IPS DF 6.9 (cell line): Measurements from ENCODE around the gene HOXA1.

Experiments used
- DNase-seq: peaks from one replicate; pipeline ENCODE4 v3.0.0-alpha.2; 2013; ENCODE audit warnings: low read depth, low spot score
- H3K27ac ChIP-seq: one replicate; pipeline ENCODE4 v1.5.1; 2013; ENCODE audit warnings: low read length, control low read depth
- H3K27me3 ChIP-seq: 2 replicates; pipeline ENCODE4 v1.6.1; 2013; ENCODE audit warnings: mild to moderate bottlenecking, low read length; ENCODE audit not compliant: control insufficient read depth, insufficient read depth
- H3K36me3 ChIP-seq: 2 replicates; pipeline ENCODE4 v1.6.1; 2013; ENCODE audit warnings: low read length; ENCODE audit not compliant: control insufficient read depth, insufficient read depth
- H3K4me1 ChIP-seq: 2 replicates; pipeline ENCODE4 v1.6.1; 2013; ENCODE audit warnings: low read length; ENCODE audit not compliant: control insufficient read depth, insufficient read depth
- H3K4me3 ChIP-seq: 2 replicates; pipeline ENCODE4 v1.5.1; 2013; ENCODE audit warnings: mild to moderate bottlenecking, low read length
- H3K9me3 ChIP-seq: 2 replicates; pipeline ENCODE4 v1.6.1; 2013; ENCODE audit warnings: low read length, inconsistent platforms; ENCODE audit not compliant: control insufficient read depth, insufficient read depth
- WGBS: extraction: QIAGEN DNeasy Blood & Tissue Kit; methylation state at CpG from one replicate; pipeline ENCODE4 v1.1.7; 2013; ENCODE audit warnings: mixed read lengths, missing lambda C conversion rate; ENCODE audit not compliant: insufficient read length, insufficient coverage; 5-methylcytosine and 5-hydroxymethylcytosine counted together

HOXA1 gene

DNA sequence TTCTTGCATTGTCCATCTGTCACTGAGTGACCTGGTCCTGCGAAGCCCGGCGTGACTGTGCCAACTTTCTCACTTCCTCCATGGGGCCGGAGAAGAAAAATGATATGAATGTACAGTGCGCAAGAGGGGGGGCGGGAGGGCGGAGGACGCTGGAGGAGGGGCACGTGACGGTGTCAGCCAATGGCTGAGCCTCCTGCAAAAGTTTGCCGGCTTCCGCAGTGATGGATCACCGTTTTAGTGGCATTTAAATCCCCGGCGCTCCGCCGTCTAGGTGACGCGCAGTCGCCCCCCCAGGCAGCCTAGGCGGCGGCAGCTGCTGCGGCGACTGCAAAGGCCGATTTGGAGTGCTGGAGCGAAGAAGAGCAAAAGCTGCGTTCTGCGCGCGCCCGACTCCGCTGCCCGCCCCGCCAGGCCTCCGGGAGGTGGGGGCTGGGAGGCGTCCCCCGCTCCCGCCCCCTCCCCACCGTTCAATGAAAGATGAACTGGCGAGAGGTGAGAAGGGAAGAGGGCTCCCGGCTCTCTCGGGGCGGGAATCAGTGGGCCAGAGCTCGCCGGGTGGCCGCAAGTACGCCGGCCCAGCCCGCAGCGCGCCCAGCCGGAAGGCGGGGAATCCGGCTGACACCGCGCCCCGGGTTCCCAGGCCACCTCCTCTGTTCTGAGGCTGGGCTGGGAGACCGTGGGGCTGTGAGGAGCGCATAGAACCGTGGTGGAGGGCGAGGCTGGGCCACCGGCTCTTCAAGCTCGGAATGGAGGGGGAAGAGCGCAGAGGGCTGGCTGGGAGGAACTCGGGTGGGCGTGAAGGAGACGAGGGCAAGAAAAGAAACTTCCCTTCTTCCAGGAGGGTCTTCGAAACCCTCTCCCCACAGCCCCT, at the start of gene HOXA1:
Gene HOXA1 (minus strand): TSS at position 104 of the 871 bp plus-strand sequence. CDS start 88 bp downstream, at position 16.
- WGBS: no CpG with 5 or more reads among the region's 68 CpGs
- no peaks in the 10 kb centered on the region for H3K36me3 ChIP-seq
- DNase-seq: no peak
- H3K4me1 ChIP-seq: 0 out of 2 replicates have a peak, but pooled peaks cover 2% of the 10 kb centered on the region
- H3K4me3 ChIP-seq: peak within 1 kb of the TSS; percentile 39; the same call in 1 of the 2 replicates
- H3K27ac ChIP-seq: no peak within 1 kb of the TSS
- H3K9me3 ChIP-seq: no peaks in the 10 kb centered on the region
- peaks cover 82% of the 10 kb centered on the region for H3K27me3 ChIP-seq

DNA sequence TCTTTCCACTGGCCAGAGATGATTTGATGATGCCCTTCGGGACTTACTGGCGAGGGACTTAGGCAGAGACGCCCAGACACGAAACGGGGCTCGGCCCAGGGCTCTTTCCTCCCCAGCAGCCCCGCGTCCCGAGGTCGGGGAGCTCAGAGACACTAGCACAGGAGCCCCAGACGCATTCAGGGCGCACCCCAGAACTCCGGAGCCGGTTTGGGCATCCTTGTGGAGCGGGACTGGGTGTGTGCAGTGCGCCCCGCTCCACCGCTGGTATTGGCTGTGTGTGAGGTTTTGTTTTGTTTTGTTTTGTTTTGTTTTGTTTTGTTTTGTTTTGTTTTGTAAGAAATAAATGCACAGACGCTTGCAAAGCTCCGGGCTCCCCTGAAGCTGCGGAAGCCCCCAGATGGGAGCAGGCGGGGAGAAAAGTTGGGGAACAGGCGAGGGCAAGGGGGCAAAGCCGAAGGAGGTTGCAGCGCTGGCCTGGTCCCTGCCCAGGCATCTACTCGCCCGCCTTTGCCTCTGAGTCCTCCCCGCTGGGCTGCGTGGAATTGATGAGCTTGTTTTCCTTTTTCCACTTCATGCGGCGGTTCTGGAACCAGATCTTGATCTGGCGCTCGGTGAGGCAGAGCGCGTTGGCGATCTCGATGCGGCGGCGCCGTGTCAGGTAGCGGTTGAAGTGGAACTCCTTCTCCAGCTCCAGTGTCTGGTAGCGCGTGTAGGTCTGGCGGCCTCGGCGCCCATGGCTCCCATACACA, 49.5 kb upstream of the HOXA1 start:
- no peaks in the 10 kb centered on the region for H3K36me3 ChIP-seq
- H3K4me3 ChIP-seq: no peak overlapping the region
- WGBS: no CpG with 5 or more reads among the region's 47 CpGs
- H3K27ac ChIP-seq: no peak overlapping the region
- H3K4me1 ChIP-seq: no peaks in the 10 kb centered on the region; the same call in 1 of the 2 replicates
- DNase-seq: no peak
- H3K27me3 ChIP-seq: peaks cover 96% of the 10 kb centered on the region
- H3K9me3 ChIP-seq: no peaks in the 10 kb centered on the region

DNA sequence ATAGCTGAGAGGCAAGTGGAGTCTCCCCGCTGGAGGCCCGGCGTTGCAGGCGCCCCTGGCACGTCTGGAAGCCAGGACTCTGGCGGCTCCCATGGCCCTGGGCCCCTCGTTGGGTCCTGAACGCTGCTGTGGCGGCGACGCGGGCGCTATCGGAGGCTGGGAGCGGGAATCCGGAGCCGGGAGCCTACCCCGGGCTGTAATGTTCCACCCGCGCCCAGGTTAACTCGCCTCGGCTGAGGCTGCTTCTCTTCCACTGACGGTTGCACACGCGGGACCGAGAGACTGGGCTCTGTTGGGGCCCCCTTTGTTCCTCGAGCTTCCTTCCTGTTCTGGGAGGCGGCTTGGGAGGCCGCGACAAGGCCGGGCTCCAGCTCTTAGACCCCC, 49.0 kb upstream of the HOXA1 start:
- Histone ChIP-seq H3K27me3 (peaks cover 96% of the 10 kb centered on the region), H3K9me3 (no peaks in the 10 kb centered on the region), H3K4me3 (no peak overlapping the region), H3K4me1 (no peaks in the 10 kb centered on the region; the same call in 1 of the 2 replicates), H3K36me3 (no peaks in the 10 kb centered on the region), H3K27ac (no peak overlapping the region)
- DNase-seq: no peak
- no CpG with 5 or more reads among the region's 31 CpGs for WGBS

DNA sequence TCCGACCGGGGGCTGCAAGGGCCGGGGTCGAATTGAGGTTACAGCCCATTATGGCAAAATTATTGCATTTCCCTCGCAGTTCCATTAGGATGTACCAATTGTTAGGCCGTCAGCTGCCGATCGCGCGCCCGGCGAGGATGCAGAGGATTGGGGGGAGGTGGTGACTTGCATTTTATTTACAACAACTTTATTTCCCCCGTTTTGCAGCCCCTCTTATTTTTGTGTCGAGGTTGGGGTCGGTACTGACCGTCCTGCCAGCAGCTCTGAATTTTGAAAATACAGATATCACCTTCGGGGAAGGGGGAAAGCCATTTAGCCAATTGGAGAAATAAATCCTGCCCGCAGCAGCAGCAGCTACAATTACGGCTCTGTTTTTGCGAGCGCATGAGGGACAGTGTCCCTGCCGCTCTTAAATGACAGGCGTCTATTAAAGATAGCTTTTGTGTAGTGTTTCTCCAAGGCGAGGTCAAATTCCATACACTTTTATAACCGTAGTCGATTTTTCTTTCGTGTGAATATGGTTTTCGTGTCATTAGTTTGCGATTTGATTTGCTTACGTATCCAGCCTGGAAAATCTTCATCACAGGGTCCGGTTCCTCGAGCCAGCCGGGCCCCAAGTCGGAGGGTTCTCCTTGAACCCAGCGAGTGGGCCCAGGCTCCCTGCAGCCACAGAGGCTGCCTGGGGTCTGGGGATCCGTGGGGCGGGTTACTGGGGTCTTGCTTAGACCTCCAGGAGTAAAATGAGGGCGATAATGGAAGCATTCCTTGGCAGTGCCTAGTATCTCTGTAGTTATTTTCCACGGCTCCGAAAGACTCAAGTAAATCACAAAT, 48.4 kb upstream of the HOXA1 start:
- Histone ChIP-seq H3K9me3 (no peaks in the 10 kb centered on the region), H3K36me3 (no peaks in the 10 kb centered on the region), H3K27me3 (peaks cover 98% of the 10 kb centered on the region), H3K4me3 (no peak overlapping the region), H3K27ac (no peak overlapping the region), H3K4me1 (no peaks in the 10 kb centered on the region; the same call in 1 of the 2 replicates)
- DNase-seq: no peak
- no CpG with 5 or more reads among the region's 40 CpGs for WGBS

DNA sequence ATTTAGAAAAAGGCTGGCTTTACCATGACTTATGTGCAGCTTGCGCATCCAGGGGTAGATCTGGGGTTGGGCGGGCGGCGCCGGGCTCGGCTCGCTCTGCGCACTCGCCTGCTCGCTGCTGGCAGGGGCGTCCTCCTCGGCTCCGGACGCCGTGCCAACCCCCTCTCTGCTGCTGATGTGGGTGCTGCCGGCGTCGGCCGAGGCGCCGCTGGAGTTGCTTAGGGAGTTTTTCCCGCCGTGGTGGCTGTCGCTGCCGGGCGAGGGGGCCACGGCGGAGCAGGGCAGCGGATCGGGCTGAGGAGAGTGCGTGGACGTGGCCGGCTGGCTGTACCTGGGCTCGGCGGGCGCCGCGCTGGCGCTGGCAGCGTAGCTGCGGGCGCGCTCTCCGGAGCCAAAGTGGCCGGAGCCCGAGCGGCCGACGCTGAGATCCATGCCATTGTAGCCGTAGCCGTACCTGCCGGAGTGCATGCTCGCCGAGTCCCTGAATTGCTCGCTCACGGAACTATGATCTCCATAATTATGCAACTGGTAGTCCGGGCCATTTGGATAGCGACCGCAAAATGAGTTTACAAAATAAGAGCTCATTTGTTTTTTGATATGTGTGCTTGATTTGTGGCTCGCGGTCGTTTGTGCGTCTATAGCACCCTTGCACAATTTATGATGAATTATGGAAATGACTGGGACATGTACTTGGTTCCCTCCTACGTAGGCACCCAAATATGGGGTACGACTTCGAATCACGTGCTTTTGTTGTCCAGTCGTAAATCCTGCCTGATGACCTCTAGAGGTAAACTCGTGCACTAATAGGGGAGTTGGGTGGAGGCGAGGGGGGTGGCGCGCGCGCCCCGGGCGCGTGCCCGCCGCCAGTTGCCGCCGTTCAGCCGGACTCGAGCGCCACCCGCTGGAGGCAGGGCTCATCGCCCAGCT, 47.5 kb upstream of the HOXA1 start, which contains the start of gene HOXA5:
Gene HOXA5 (minus strand): TSS at position 659 of the 927 bp plus-strand sequence. CDS start 74 bp downstream, at position 585.
- Histone ChIP-seq H3K9me3 (no peaks in the 10 kb centered on the region), H3K4me1 (no peaks in the 10 kb centered on the region; the same call in 1 of the 2 replicates), H3K36me3 (no peaks in the 10 kb centered on the region), H3K27ac (no peak within 1 kb of the TSS), H3K27me3 (peaks cover 98% of the 10 kb centered on the region), H3K4me3 (peak within 1 kb of the TSS; percentile 14; the same call in 1 of the 2 replicates)
- DNase-seq: peak; percentile 70
- no CpG with 5 or more reads among the region's 86 CpGs for WGBS

DNA sequence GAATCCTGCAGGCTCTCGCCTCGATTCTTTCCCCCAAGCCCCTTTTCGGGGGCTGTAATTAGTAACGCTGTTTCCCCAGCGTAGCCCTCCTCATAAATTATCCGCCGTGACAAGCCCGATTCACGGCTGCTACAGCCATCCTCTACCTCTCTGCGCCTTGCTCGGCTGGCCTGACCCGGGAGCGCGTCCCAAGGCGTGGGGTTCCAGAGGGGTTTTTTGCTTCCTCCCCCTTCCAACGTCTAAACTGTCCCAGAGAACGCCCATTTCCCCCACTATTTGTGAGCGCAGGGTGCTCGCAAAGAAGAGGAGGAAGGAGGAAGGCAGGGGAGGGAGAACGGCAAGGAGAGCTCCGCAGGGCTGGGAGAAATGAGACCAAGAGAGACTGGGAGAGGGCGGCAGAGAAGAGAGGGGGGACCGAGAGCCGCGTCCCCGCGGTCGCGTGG, 46.8 kb upstream of the HOXA1 start:
- no peak overlapping the region for H3K4me3 ChIP-seq
- DNase-seq: no peak
- no peak overlapping the region for H3K27ac ChIP-seq
- no CpG with 5 or more reads among the region's 29 CpGs for WGBS
- H3K9me3 ChIP-seq: no peaks in the 10 kb centered on the region
- H3K27me3 ChIP-seq: peaks cover 98% of the 10 kb centered on the region
- H3K4me1 ChIP-seq: no peaks in the 10 kb centered on the region; the same call in 1 of the 2 replicates
- no peaks in the 10 kb centered on the region for H3K36me3 ChIP-seq

DNA sequence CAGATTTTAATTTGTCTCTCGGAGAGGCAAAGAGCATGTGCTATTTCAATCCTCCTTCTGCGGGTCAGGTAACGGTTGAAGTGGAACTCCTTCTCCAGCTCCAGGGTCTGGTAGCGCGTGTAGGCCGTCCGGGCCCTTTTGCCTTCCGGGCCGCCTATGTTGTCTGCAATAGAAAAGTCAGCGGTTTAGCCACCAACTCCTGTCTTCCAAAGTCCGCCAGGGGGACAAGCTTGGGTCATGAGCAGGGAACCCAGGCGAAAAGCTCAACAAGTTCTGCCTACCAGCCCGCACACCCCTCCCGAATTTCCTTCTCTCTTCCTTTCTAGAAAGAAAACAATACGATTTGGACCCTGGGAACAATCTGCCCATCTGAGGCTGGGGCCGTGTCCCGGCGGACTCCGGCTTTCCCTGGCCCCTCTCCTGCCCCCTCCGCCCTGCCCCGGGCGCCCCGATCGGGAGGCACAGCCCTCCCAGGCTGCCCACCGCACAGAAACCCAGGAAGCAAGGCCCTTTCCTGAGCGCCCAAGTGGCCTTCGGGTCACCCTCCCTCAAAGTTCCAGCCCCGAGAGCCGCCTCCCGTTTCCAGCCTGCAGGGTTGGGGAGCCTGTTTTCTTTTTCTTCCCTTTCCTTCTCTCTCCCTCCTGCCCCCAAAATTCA, 46.3 kb upstream of the HOXA1 start:
- WGBS: no CpG with 5 or more reads among the region's 30 CpGs
- peaks cover 98% of the 10 kb centered on the region for H3K27me3 ChIP-seq
- no peak overlapping the region for H3K27ac ChIP-seq
- H3K4me1 ChIP-seq: no peaks in the 10 kb centered on the region; the same call in 1 of the 2 replicates
- no peaks in the 10 kb centered on the region for H3K36me3 ChIP-seq
- H3K9me3 ChIP-seq: no peaks in the 10 kb centered on the region
- DNase-seq: no peak
- no peak overlapping the region for H3K4me3 ChIP-seq

DNA sequence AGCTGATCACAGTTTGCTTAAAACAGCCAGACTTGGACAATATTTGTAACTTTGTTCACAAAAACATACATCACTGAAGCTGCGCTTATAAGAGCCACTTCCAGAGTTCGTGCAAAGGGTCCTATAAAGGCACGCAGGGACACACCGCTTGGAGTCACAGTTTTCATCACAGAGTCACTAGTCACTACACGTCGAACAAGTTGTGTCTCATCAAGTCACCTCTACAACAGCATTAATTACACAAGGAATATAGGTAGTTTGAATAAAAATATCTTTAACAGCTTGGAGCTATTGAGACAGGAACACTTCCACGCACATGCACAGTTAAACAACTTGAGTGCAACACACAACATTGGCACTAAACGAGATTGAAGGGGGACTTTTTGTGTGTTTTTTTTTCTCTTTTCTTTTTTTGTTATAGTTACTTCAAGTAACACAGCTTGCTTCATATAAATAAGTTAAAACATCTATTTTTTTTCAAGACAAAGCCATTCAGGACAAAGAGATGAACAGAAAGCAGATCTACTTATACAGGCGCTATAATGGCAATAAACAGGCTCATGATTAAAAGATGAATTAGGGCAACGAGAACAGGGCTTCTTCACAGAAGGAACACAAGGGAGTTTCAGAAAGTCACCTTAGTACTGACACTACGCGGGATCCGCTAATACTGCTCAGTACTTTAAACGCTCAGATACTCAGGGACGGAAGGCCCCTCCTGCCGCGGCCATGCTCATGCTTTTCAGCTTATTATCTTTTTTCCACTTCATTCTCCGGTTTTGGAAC, 45.5 kb upstream of the HOXA1 start:
- Histone ChIP-seq H3K9me3 (no peaks in the 10 kb centered on the region), H3K4me1 (no peaks in the 10 kb centered on the region; the same call in 1 of the 2 replicates), H3K27ac (no peak overlapping the region), H3K4me3 (no peak overlapping the region), H3K27me3 (peaks cover 98% of the 10 kb centered on the region), H3K36me3 (no peaks in the 10 kb centered on the region)
- DNase-seq: no peak
- no CpG with 5 or more reads among the region's 18 CpGs for WGBS
